GM21381 (cell line): ENCODE results near the gene ZNF236.
"Not testable (repeated sequence)": the region's sequence is repeated elsewhere in the genome, so short reads cannot be mapped to it uniquely, and the experiment has no call there.

ENCODE experiments used
- ATAC-seq: cut with Tn5 transposase; IDR thresholded peaks from one replicate; pipeline ENCODE4 v1.9.1; 2021; ENCODE audit warnings: mild to moderate bottlenecking, moderate library complexity; ENCODE audit not compliant: unreplicated experiment

The ZNF236 gene

GRCh38 chr18:77001979-77002378 lies 179.6 kb downstream of the ZNF236 start:
- ATAC-seq: no peak

DNA sequence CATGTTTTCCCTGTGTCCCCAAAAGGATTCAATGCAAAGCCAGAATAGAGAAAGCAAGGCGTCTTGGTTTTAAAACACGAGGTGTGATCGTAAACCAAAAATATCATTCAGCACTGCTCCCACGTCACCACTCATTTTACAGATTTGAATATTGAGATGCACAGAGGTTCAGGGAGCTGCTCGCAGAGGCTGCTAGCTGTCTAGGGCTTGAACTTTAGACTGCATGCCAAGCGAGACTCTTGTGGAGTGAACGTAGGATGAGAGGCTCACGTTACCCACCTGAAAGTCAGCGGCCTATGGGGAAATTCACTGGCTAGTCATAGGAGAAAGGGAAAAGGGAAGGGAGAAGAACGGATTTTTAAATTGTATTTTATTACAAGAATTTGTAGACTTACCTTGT lies 180.1 kb downstream of the ZNF236 start:
- no peak for ATAC-seq

GRCh38 chr18:77003316-77003715 lies 181.0 kb downstream of the ZNF236 start:
- no peak for ATAC-seq

DNA sequence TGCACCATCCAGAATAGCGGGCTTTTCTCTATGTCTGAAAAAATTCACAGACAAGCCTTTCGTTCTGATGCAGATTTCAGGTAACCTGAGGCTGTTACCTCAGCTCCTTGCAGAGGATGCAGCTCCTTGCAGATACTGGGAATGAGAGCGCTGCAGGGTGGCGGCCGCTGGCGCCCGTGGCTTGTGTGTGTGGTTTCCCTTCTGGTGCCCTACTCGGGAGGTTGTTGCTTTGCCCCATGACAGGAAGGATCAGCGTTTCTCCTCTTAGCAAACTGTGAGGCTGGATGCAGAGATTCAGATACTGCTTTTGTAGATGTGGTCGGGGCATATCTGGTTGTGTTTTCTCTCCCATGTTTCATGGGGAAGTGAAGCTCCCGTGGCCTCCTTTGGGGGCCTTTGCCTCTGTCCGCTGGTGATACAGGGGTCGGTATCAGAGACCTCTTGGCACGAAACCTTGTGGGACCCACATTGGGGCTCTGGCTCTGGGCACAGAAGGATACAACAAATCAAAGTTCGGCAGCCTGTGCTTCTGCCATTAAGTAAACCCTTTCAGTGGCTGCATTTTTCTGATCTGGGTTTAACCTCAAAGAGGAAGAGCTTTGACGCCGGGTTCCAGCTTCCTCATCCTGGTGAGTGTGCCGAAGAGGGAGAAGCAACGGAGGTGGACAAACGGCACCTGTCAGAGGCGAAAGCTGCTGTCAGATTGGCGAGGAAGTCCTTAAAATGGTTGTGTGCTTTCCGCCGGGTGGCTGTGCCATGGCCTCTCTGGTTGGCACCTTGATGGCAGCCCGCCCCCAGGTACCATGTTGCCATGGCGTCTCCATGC lies 182.4 kb downstream of the ZNF236 start:
- no peak for ATAC-seq

DNA sequence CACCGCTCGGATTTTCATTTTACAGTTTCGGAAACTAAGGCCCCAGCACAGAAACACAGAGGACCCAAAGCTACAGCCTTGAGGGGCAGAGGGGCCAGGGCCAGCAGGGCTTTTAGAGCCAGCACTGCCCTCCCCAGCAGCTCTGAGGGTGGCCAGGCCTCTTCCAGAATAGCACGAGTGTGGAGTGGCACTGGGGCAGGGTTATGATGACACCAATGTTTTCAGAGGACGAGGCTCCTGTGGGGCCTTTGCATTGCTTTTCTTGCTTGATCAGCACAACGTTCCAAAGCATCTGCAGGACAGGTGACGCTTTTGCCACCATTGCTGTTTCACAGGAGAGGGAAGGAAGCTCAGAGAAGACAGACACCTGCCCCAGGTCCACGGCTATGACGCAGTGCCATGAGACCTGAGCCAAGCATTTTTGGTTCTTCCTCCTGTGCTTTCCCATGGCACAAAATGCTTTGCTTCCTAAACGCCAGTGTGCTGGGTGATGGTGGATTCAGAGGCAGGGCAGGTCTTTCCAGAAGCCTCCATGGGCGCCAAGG lies 183.4 kb downstream of the ZNF236 start:
- ATAC-seq: no peak

- no peak for ATAC-seq
These were observed 184.2 kb downstream of the ZNF236 start for GRCh38 chr18:77006305-77007175.

GRCh38 chr18:77007251-77007650 lies 184.9 kb downstream of the ZNF236 start:
- no peak for ATAC-seq

DNA sequence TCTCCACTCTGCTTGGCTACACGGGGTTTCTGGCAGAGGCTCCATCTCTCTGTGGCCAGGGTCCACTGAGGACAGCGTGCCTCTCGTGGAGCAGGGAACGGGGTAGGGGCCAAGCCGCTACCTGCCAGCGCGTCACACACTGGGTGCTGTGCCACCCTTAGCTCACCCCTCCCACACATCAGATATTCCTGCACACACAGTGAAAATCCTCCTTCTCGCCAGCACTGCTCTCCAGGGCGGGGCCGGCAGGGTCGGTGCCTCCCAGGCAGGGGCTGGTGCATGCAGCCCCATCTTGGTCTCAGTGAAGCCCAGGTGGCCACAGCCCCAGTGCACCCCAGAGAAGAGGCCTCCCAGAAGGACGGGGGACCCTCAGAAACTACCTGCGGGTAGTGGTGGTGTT lies 185.6 kb downstream of the ZNF236 start:
- ATAC-seq: no peak

GRCh38 chr18:77008576-77009315 lies 186.4 kb downstream of the ZNF236 start:
- no peak for ATAC-seq

GRCh38 chr18:77009675-77010074 lies 187.3 kb downstream of the ZNF236 start:
- ATAC-seq: no peak

DNA sequence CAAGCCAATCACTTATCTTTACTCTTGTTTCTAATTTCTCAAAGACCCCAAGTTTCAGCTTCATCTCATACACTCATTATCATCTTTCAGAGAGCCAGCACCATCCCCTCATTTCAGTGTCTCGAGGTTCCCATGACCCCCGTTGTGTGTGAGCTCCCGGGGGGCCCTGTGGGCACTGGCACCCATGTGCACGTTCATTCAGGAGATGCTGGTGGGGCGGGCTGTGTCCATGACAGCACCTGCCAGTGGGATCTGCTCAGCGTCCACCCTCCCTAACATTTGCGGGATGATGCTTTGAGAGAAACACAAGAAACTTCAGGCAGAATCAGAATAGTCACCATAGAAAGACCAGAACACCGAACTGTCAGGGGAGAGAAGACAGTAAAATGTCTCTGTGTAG lies 189.8 kb downstream of the ZNF236 start:
- ATAC-seq: no peak

DNA sequence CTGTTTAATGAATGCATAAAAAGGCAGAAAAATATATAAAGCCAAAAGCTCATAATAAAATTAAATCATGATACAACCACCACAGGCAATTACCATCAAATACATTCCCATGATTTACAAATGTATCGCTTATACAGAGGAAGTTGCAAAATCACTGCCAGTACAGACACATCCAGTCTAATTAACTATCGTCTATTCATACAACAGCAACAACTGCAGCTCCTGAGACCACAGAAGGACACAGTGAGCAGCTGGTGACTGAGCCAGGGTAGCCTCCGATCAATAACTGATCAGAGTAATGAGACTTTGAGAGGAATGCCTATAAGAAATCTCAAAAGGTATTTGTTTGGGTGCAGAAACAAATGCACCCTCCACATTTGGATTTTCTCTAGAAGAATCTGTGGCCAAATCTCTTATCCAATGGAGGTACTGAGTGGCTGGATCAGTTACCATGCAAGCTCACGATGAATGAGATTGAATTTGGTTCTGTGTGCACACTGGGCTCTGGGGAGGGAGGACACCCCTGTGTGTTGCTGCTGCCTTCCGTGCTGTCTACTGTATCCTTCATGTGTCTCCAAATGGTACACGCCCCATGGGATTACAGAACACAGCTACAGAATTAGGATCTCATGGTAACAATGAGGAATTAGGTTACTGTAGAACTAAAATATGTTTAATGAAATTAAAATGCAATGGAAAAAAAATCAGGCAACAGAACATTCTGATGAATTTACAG lies 190.6 kb downstream of the ZNF236 start:
- ATAC-seq: no peak

GRCh38 chr18:77013811-77014521 lies 191.6 kb downstream of the ZNF236 start:
- ATAC-seq: no peak

DNA sequence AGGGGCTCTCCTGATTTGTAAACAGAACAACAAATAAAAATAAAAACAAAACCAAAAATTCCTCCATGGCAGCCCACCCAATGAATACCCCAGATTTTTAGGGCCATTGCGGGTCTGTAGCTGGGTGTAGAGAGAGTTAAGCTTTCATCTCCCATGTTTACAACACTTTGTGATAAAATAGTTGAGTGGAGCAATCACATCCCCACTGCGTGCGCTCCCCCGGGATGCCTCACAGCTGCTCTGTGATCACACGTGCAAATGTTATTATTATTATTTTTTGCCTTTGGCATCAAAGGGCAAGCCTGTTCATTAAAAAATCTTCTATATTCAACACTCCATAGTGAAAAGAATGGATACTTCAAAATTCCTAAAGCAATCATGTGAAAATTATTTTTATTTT lies 192.2 kb downstream of the ZNF236 start:
- no peak for ATAC-seq

DNA sequence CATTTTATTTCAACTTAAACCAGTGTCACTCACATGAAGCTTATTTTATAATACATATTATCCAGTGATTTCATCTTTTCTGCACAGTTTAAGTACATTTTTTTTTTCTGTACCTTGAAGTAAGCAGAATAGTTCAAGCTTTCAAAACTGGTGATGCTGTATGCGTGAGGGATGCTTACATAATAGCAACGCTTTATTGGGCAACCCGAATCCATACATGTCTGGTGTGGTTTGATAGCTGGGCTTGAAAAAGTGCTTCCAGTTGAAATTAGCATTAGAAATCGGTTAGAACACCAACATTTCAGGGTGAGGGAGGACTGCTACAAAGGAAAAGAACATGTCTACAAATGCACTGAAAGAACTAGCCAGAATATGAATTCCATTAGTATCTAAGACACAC lies 192.8 kb downstream of the ZNF236 start:
- ATAC-seq: no peak

- no peak for ATAC-seq
These were observed 193.7 kb downstream of the ZNF236 start for GRCh38 chr18:77015771-77016710.

GRCh38 chr18:77016936-77017335 lies 194.6 kb downstream of the ZNF236 start:
- no peak for ATAC-seq

GRCh38 chr18:77017355-77017754 lies 195.0 kb downstream of the ZNF236 start:
- no peak for ATAC-seq

- ATAC-seq: not testable (repeated sequence)
These were observed 196.3 kb downstream of the ZNF236 start for GRCh38 chr18:77018650-77019049.
